Skeletal muscle satellite cell (primary cell): ENCODE results near the gene P3H4. TPM values are rescaled to one million over a fixed set of nuclear protein-coding genes. Genes with fewer than 3 reads are reported as not detected.
"Not testable (repeated sequence)": the region's sequence is repeated elsewhere in the genome, so short reads cannot be mapped to it uniquely, and the experiment has no call there.

ENCODE experiments used
- H3K27me3 ChIP-seq: 2 replicates; pipeline ENCODE4 v1.7.0; 2013; ENCODE audit warnings: low read length; ENCODE audit not compliant: control insufficient read depth, insufficient read depth
- H3K36me3 ChIP-seq: 2 replicates; pipeline ENCODE4 v1.7.0; 2013; ENCODE audit warnings: mild to moderate bottlenecking, control low read depth, low read length; ENCODE audit not compliant: insufficient read depth
- H3K4me1 ChIP-seq: 2 replicates; pipeline ENCODE4 v1.7.0; 2013; ENCODE audit warnings: low read length; ENCODE audit not compliant: control insufficient read depth, insufficient read depth
- H3K4me2 ChIP-seq: 2 replicates; pipeline ENCODE4 v1.7.0; 2013; ENCODE audit warnings: mild to moderate bottlenecking, low read length
- H3K4me3 ChIP-seq: 2 replicates; pipeline ENCODE4 v1.7.0; 2013; ENCODE audit warnings: low read length
- H3K9ac ChIP-seq: 2 replicates; pipeline ENCODE4 v1.7.0; 2013; ENCODE audit warnings: mild to moderate bottlenecking, low read depth, low read length, moderate library complexity
- H3K9me3 ChIP-seq: replicated peaks from 2 replicates; pipeline ENCODE4 v1.7.0; 2013; ENCODE audit warnings: mild to moderate bottlenecking, control low read depth, low read length
- total RNA-seq: library from RNA; depleted of rRNA; stranded (reverse); fragments of >200 nt; gene quantifications from 2 replicates; pipeline ENCODE4 v1.2.3, GENCODE V29; 2012; rRNA removed

Gene P3H4, protein sequence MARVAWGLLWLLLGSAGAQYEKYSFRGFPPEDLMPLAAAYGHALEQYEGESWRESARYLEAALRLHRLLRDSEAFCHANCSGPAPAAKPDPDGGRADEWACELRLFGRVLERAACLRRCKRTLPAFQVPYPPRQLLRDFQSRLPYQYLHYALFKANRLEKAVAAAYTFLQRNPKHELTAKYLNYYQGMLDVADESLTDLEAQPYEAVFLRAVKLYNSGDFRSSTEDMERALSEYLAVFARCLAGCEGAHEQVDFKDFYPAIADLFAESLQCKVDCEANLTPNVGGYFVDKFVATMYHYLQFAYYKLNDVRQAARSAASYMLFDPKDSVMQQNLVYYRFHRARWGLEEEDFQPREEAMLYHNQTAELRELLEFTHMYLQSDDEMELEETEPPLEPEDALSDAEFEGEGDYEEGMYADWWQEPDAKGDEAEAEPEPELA
- total RNA-seq, result 33.0 and 47.6 TPM in 2 replicates

- Histone ChIP-seq H3K36me3 (peaks cover 16% of the 10 kb centered on the region), H3K9me3 (no peaks in the 10 kb centered on the region), H3K9ac (peak within 1 kb of the TSS; percentile 85), H3K4me3 (peak within 1 kb of the TSS; percentile 97), H3K27me3 (no peaks in the 10 kb centered on the region), H3K4me1 (peaks cover 32% of the 10 kb centered on the region), H3K4me2 (peak within 1 kb of the TSS; percentile 100)
Measured at GRCh38 chr17:41811549-41812380, at the start of gene P3H4. P3H4 (minus strand) TSS chr17:41811949; CDS start chr17:41811915, 34 bp downstream.

DNA sequence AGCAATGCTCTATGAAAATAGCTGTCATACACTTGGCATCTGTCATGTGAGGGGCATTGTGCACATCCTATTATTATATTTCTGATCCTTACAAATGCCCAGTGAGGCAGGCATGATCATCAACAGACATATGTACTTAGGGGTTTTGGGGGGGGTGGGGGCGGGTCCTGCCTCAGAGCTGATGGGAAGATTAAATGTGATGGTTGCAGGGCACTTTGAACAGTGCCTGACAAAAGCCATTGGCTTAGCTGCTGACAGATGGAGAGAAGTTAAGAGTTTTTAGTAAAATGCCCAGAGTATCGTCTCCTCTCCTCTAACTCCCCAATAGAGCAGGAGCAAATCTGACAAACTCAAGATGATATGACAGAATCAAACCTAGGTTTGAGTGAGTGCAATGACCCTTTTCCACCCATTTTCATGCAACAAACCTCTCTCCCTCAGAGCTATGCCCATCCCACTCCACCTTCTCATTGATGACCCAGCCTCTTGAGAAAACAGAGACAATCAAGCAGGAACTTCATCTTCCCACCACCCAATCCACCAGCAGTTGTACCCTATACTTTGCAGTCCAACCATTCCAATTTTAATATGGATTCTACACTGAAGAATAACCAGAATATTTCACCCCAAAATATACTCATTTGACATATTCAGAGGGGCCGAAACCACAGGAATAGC lies 48.6 kb upstream of the P3H4 start:
- Histone ChIP-seq H3K4me3 (no peak overlapping the region), H3K27me3 (no peaks in the 10 kb centered on the region), H3K4me1 (peaks cover 13% of the 10 kb centered on the region), H3K36me3 (no peaks in the 10 kb centered on the region), H3K9me3 (no peaks in the 10 kb centered on the region), H3K9ac (no peak overlapping the region), H3K4me2 (no peak overlapping the region)

- peaks cover 21% of the 10 kb centered on the region for H3K36me3 ChIP-seq
- not testable (repeated sequence) for H3K9me3 ChIP-seq, H3K4me2 ChIP-seq, H3K4me3 ChIP-seq, H3K27me3 ChIP-seq, H3K9ac ChIP-seq
- peaks cover 17% of the 10 kb centered on the region for H3K4me1 ChIP-seq
Measured at GRCh38 chr17:41851382-41851781, 39.6 kb upstream of the P3H4 start.

GRCh38 chr17:41849251-41849990 lies 37.7 kb upstream of the P3H4 start:
- H3K4me1 ChIP-seq, result peaks cover 17% of the 10 kb centered on the region
- H3K36me3 ChIP-seq, result peaks cover 13% of the 10 kb centered on the region

GRCh38 chr17:41848788-41849187 lies 37.0 kb upstream of the P3H4 start:
- Histone ChIP-seq H3K4me2 (peak overlapping the region; percentile 23), H3K4me3 (no peak overlapping the region), H3K9me3 (no peaks in the 10 kb centered on the region), H3K4me1 (peaks cover 17% of the 10 kb centered on the region), H3K27me3 (no peaks in the 10 kb centered on the region), H3K9ac (no peak overlapping the region), H3K36me3 (peaks cover 7% of the 10 kb centered on the region)

More at GRCh38 chr17:41849251-41849990, 37.7 kb upstream of the P3H4 start:
- no peaks in the 10 kb centered on the region for H3K27me3 ChIP-seq
- H3K4me2 ChIP-seq, result peak overlapping the region; percentile 23
- H3K4me3 ChIP-seq, result no peak overlapping the region
- no peaks in the 10 kb centered on the region for H3K9me3 ChIP-seq
- H3K9ac ChIP-seq, result no peak overlapping the region

DNA sequence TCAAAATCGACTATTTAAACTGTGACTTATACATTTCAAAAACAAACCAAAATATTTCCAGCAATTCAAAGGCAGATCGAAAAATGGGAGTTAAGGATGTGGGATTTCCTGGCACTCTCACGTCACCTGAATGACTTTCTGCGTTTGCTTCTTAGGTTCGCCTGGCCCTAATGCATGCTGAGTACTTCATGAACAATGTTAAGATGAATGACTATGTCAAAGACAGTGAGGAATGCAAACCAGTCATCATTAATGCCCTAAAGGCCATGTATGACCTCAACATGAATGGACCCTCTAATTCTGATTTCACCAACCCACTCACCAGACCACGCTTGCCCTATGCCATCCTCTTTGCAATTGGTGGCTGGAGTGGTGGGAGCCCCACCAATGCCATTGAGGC lies 33.2 kb upstream of the P3H4 start:
- Histone ChIP-seq H3K36me3 (peaks cover 5% of the 10 kb centered on the region), H3K4me1 (peaks cover 10% of the 10 kb centered on the region), H3K4me3 (no peak overlapping the region), H3K27me3 (no peaks in the 10 kb centered on the region), H3K9me3 (no peaks in the 10 kb centered on the region), H3K4me2 (no peak overlapping the region), H3K9ac (no peak overlapping the region)

DNA sequence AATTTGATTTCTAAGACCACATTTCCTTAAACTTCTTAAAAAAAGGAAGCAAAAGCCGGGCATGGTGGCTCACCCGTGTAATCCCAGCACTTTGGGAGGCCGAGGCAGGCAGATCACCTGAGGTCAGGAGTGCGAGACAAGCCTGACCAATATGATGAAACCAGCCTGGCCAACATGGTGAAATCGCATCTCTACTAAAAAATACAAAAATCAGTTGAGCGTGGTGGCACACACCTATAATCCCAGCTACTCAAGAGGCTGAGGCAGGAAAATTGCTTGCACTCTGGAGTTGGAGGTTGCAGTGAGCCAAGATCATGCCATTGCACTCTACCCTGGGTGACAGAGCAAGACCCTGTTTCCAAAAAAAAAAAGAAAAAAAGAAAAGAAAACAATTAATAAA lies 29.0 kb upstream of the P3H4 start:
- not testable (repeated sequence) for H3K4me3 ChIP-seq, H3K4me2 ChIP-seq, H3K4me1 ChIP-seq, H3K36me3 ChIP-seq, H3K9ac ChIP-seq, H3K27me3 ChIP-seq, H3K9me3 ChIP-seq

GRCh38 chr17:41839448-41839847 lies 27.7 kb upstream of the P3H4 start:
- H3K9ac ChIP-seq, H3K4me3 ChIP-seq, H3K4me2 ChIP-seq, H3K9me3 ChIP-seq, H3K36me3 ChIP-seq, H3K27me3 ChIP-seq: not testable (repeated sequence)
- H3K4me1 ChIP-seq, result peaks cover 15% of the 10 kb centered on the region

DNA sequence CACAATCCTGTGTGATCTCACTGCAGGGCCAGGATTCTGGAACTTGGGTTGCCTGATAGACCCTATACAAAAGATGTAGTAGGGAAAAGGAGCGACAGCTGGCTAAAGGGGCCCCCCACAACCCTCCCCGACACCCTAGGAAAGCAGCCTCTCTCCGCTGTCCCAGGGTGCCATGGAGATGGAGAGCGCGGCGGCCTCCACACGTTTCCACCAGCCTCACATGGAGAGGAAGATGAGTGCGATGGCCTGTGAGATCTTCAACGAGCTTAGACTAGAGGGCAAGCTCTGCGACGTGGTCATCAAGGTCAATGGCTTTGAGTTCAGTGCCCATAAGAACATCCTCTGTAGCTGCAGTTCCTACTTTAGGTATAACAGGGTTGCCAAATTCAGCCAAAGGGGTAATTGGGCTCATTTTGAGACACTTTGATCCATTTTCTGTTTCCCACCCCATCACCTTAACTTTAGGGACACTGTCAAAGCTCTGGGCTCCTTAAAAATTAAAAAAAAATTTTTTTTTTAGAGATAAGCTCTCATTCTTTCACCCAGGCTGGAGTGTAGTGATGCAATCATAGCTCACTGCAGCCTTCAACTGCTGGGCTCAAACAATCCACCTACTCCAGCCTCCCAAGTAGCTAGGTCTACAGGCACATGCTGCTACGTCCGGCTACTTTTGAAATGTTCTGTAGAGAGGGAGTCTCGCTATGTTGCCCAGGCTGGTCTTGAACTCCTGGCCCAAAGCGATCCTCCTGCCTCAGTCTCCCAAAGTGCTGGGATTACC lies 26.2 kb upstream of the P3H4 start, which contains the start of gene KLHL10:
Gene KLHL10 (plus strand): TSS at position 65 of the 778 bp plus-strand sequence. CDS start 108 bp downstream, at position 173.
- peaks cover 15% of the 10 kb centered on the region for H3K4me1 ChIP-seq
- H3K9me3 ChIP-seq, result no peaks in the 10 kb centered on the region
- peaks cover 3% of the 10 kb centered on the region for H3K36me3 ChIP-seq
- peak within 1 kb of the TSS; percentile 89 for H3K4me3 ChIP-seq
- H3K27me3 ChIP-seq, result no peaks in the 10 kb centered on the region
- H3K9ac ChIP-seq, result peak within 1 kb of the TSS; percentile 87
- peak within 1 kb of the TSS; percentile 95 for H3K4me2 ChIP-seq

- H3K9me3 ChIP-seq, result no peaks in the 10 kb centered on the region
- peaks cover 15% of the 10 kb centered on the region for H3K4me1 ChIP-seq
- peaks cover 9% of the 10 kb centered on the region for H3K36me3 ChIP-seq
- peak overlapping the region; percentile 95 for H3K4me2 ChIP-seq
- peak overlapping the region; percentile 89 for H3K4me3 ChIP-seq
- H3K9ac ChIP-seq, result peak overlapping the region; percentile 87
- no peaks in the 10 kb centered on the region for H3K27me3 ChIP-seq
Measured at GRCh38 chr17:41836550-41837196, 24.9 kb upstream of the P3H4 start.
